ENCODE data around the gene UTP4.

GRCh38 chr16:69166221-69166833 lies 33.9 kb downstream of the UTP4 start:
- TF ChIP-seq POLR2AphosphoS5 (IDR thresholded peaks at IDR 0.05) (no peak), RAD21 (conservative IDR thresholded peaks at IDR 0.05) (no peak), CTCF (IDR thresholded peaks at IDR 0.05; ENCODE audit: poor library complexity, severe bottlenecking) (no peak)
